GM23248 (cell line): Measurements from ENCODE around the gene EEF1G. TPM values are rescaled to one million over a fixed set of nuclear protein-coding genes. Genes with fewer than 3 reads are reported as not detected.

Source experiments
- DNase-seq: peaks from one replicate; pipeline ENCODE4 v3.0.0-alpha.2; 2015
- H2AFZ ChIP-seq: fragments of 200-600 bp; sonication (generic); 2 replicates; pipeline ENCODE4 v1.6.1; 2016; ENCODE audit warnings: antibody characterized with exemption
- H3F3A ChIP-seq: fragments of 200-600 bp; sonication (generic); 2 replicates; pipeline ENCODE4 v1.6.1; 2016; ENCODE audit warnings: mild to moderate bottlenecking, antibody characterized with exemption, mixed run types; ENCODE audit not compliant: insufficient read depth
- H3K27ac ChIP-seq: fragments of 200-600 bp; sonication (generic); 2 replicates; pipeline ENCODE4 v1.5.1; 2016; ENCODE audit warnings: mild to moderate bottlenecking
- H3K27me3 ChIP-seq: fragments of 200-600 bp; sonication (generic); replicated peaks from 2 replicates; pipeline ENCODE4 v1.6.1; 2016; ENCODE audit warnings: mild to moderate bottlenecking; ENCODE audit not compliant: insufficient read depth
- H3K36me3 ChIP-seq: fragments of 200-600 bp; sonication (generic); 2 replicates; pipeline ENCODE4 v1.6.1; 2016; ENCODE audit warnings: low read depth, mild to moderate bottlenecking
- H3K4me1 ChIP-seq: fragments of 200-600 bp; sonication (generic); 2 replicates; pipeline ENCODE4 v1.6.1; 2016; ENCODE audit warnings: mild to moderate bottlenecking; ENCODE audit not compliant: insufficient read depth
- H3K4me2 ChIP-seq: fragments of 200-600 bp; sonication (generic); one replicate; pipeline ENCODE4 v1.6.1; 2016; ENCODE audit warnings: mild to moderate bottlenecking; ENCODE audit not compliant: unreplicated experiment
- H3K4me3 ChIP-seq: fragments of 200-600 bp; sonication (generic); 2 replicates; pipeline ENCODE4 v1.5.1; 2016; ENCODE audit warnings: mild to moderate bottlenecking
- H3K79me2 ChIP-seq: fragments of 200-600 bp; sonication (generic); 2 replicates; pipeline ENCODE4 v1.6.1; 2016; ENCODE audit warnings: mild to moderate bottlenecking; ENCODE audit not compliant: insufficient read depth
- H3K9ac ChIP-seq: fragments of 200-600 bp; sonication (generic); 2 replicates; pipeline ENCODE4 v1.6.1; 2016; ENCODE audit warnings: mild to moderate bottlenecking
- H3K9me2 ChIP-seq: fragments of 200-600 bp; sonication (generic); 2 replicates; pipeline ENCODE4 v1.6.1; 2016; ENCODE audit warnings: mixed run types, mild to moderate bottlenecking, moderate library complexity; ENCODE audit not compliant: insufficient read depth
- H3K9me3 ChIP-seq: fragments of 200-600 bp; sonication (generic); one replicate; pipeline ENCODE4 v1.6.1; 2017; ENCODE audit warnings: low read depth
- H4K20me1 ChIP-seq: fragments of 200-600 bp; sonication (generic); 2 replicates; pipeline ENCODE4 v1.6.0; 2016; ENCODE audit not compliant: insufficient read depth
- EZH2 ChIP-seq: fragments of 200-600 bp; sonication (generic); IDR thresholded peaks from 2 replicates; pipeline ENCODE4 v1.6.1; 2018; ENCODE audit warnings: antibody characterized with exemption, mild to moderate bottlenecking; ENCODE audit not compliant: insufficient read depth, poor library complexity, severe bottlenecking
- EZH2phosphoT487 ChIP-seq: fragments of 200-600 bp; sonication (generic); IDR thresholded peaks from 2 replicates; pipeline ENCODE4 v1.6.1; 2018; ENCODE audit warnings: antibody characterized with exemption, moderate library complexity, mild to moderate bottlenecking, low read depth; ENCODE audit not compliant: insufficient read depth
- WGBS, 2 experiments: methylation state at CpG; one replicate each; pipeline ENCODE4 v1.1.6; 2015 to 2017; ENCODE audit warnings: low lambda C conversion rate in 2 of 2, low coverage in 1 of 2; ENCODE audit errors: missing lambda C conversion rate in 2 of 2; 5-methylcytosine and 5-hydroxymethylcytosine counted together
- in situ Hi-C: fragments of 300-500 bp; cut with MboI; formaldehyde crosslinking; loops from 2 replicates; pipeline ENCODE4 v1.15.0; 2020
- polyA plus RNA-seq: library from polyadenylated mRNA; unstranded; fragments of >200 nt; fragmentation: Nextera tagmentation; extraction: Ambion mirVana; gene quantifications from 2 replicates; pipeline ENCODE4 v1.2.1, GENCODE V29; 2016
- total RNA-seq: library from RNA; depleted of rRNA; stranded (reverse); fragments of >200 nt; shearing (Covaris generic); gene quantifications from 2 replicates; pipeline ENCODE4 v1.2.3, GENCODE V29; 2014

The EEF1G gene
- total and polyA plus RNA-seq, 2 experiments from 2014 or later, result 533 to 1,677 TPM

GRCh38 chr11:62602141-62603071 lies 28.7 kb upstream of the EEF1G start:
- no peak for TF ChIP-seq EZH2
- no peak for TF ChIP-seq EZH2phosphoT487
- Histone ChIP-seq H2AFZ (peak overlapping the region; percentile 64), H3K36me3 (peaks cover 17% of the 10 kb centered on the region; the same call in 1 of the 2 replicates), H3K9me2 (no peaks in the 10 kb centered on the region), H3K9me3 (no peaks in the 10 kb centered on the region), H3K27me3 (no peaks in the 10 kb centered on the region), H3K4me1 (peaks cover 20% of the 10 kb centered on the region), H3K27ac (peak overlapping the region; percentile 52), H3K9ac (peak overlapping the region; percentile 95), H3F3A (peaks cover 31% of the 10 kb centered on the region), H3K79me2 (peaks cover 39% of the 10 kb centered on the region), H4K20me1 (no peaks in the 10 kb centered on the region), H3K4me3 (peak overlapping the region; percentile 88), H3K4me2 (peak overlapping the region; percentile 83)
- WGBS, 2 experiments, result 7 to 9% methylated on average over 50 to 75 of the region's 96 CpGs
- in situ Hi-C loops, result no loop called here
- peak; percentile 57 for DNase-seq

- WGBS, 2 experiments, result 1% methylated on average over 55 of the region's 83 CpGs
- peaks cover 20% of the 10 kb centered on the region; the same call in 1 of the 2 replicates for H3K36me3 ChIP-seq
- no peaks in the 10 kb centered on the region for H4K20me1 ChIP-seq
- H3K4me3 ChIP-seq, result peak within 1 kb of the TSS; percentile 88
- peak; percentile 99 for DNase-seq
- H3K9me3 ChIP-seq, result no peaks in the 10 kb centered on the region
- peak within 1 kb of the TSS; percentile 76 for H2AFZ ChIP-seq
- no peaks in the 10 kb centered on the region for H3K27me3 ChIP-seq
- H3K79me2 ChIP-seq, result peaks cover 48% of the 10 kb centered on the region
- peak within 1 kb of the TSS; percentile 95 for H3K9ac ChIP-seq
- peak within 1 kb of the TSS; percentile 100 for H3K4me2 ChIP-seq
- in situ Hi-C loops, result no loop called here
- TF ChIP-seq EZH2phosphoT487 (no peak), EZH2 (no peak)
- peaks cover 31% of the 10 kb centered on the region for H3F3A ChIP-seq
- H3K27ac ChIP-seq, result peak within 1 kb of the TSS; percentile 77
- peaks cover 20% of the 10 kb centered on the region for H3K4me1 ChIP-seq
- H3K9me2 ChIP-seq, result no peaks in the 10 kb centered on the region
Observed at GRCh38 chr11:62601372-62602140, 27.9 kb upstream of the EEF1G start, which contains the start of gene MTA2. MTA2 (minus strand) TSS chr11:62601865; CDS start chr11:62601450, 415 bp downstream.

GRCh38 chr11:62601122-62601371 lies 27.4 kb upstream of the EEF1G start:
- H3K36me3 ChIP-seq, result peaks cover 20% of the 10 kb centered on the region; the same call in 1 of the 2 replicates
- H3K79me2 ChIP-seq, result peaks cover 53% of the 10 kb centered on the region
- 0 to 1% methylated on average over 19 to 30 of the region's 30 CpGs for WGBS, 2 experiments
- H3K4me1 ChIP-seq, result peaks cover 20% of the 10 kb centered on the region
- H3K9ac ChIP-seq, result peak overlapping the region; percentile 95
- peak overlapping the region; percentile 88 for H3K4me3 ChIP-seq
- H3K27ac ChIP-seq, result peak overlapping the region; percentile 77
- in situ Hi-C loops, result no loop called here
- H3K4me2 ChIP-seq, result peak overlapping the region; percentile 100
- H4K20me1 ChIP-seq, result no peaks in the 10 kb centered on the region
- no peaks in the 10 kb centered on the region for H3K9me2 ChIP-seq
- H3F3A ChIP-seq, result peaks cover 31% of the 10 kb centered on the region
- no peak for TF ChIP-seq EZH2phosphoT487
- TF ChIP-seq EZH2, result no peak
- H2AFZ ChIP-seq, result peak overlapping the region; percentile 76
- H3K9me3 ChIP-seq, result no peaks in the 10 kb centered on the region
- DNase-seq, result peak; percentile 55
- H3K27me3 ChIP-seq, result no peaks in the 10 kb centered on the region

- Histone ChIP-seq H3F3A (peaks cover 36% of the 10 kb centered on the region), H3K9me2 (no peaks in the 10 kb centered on the region), H3K27me3 (no peaks in the 10 kb centered on the region), H3K4me2 (peak overlapping the region; percentile 100), H3K9ac (peak overlapping the region; percentile 95), H3K27ac (peak overlapping the region; percentile 77), H2AFZ (peak overlapping the region; percentile 76), H3K9me3 (no peaks in the 10 kb centered on the region), H3K4me1 (peaks cover 20% of the 10 kb centered on the region), H3K36me3 (peaks cover 20% of the 10 kb centered on the region; the same call in 1 of the 2 replicates), H3K79me2 (peaks cover 57% of the 10 kb centered on the region), H4K20me1 (no peaks in the 10 kb centered on the region), H3K4me3 (peak overlapping the region; percentile 88)
- in situ Hi-C loops, result no loop called here
- TF ChIP-seq EZH2 (no peak), EZH2phosphoT487 (no peak)
- no peak for DNase-seq
- 2 to 3% methylated on average over 25 to 26 of the region's 26 CpGs for WGBS, 2 experiments
Observed at GRCh38 chr11:62600367-62601121, 26.9 kb upstream of the EEF1G start.
